Epithelial cell of proximal tubule (primary cell): Measurements from ENCODE around the gene SRP72. TPM values are rescaled to one million over a fixed set of nuclear protein-coding genes. Genes with fewer than 3 reads are reported as not detected.

Experiments used
- DNase-seq: peaks from one replicate; pipeline ENCODE4 v3.0.0-alpha.2; 2011; ENCODE audit warnings: low read depth
- H3K4me3 ChIP-seq: 2 replicates; pipeline ENCODE4 v1.5.1; 2011; ENCODE audit warnings: low read depth, mild to moderate bottlenecking, low read length
- total RNA-seq: library from RNA; depleted of rRNA; stranded (reverse); fragments of >200 nt; gene quantifications from 2 replicates; pipeline ENCODE4 v1.2.3, GENCODE V29; 2015
- TF ChIP-seq, protein P1 (sequence below): conservative IDR thresholded peaks from 2 replicates; pipeline ENCODE4 v1.5.1; 2012; ENCODE audit warnings: low read depth, mild to moderate bottlenecking, low read length

SRP72 gene, protein sequence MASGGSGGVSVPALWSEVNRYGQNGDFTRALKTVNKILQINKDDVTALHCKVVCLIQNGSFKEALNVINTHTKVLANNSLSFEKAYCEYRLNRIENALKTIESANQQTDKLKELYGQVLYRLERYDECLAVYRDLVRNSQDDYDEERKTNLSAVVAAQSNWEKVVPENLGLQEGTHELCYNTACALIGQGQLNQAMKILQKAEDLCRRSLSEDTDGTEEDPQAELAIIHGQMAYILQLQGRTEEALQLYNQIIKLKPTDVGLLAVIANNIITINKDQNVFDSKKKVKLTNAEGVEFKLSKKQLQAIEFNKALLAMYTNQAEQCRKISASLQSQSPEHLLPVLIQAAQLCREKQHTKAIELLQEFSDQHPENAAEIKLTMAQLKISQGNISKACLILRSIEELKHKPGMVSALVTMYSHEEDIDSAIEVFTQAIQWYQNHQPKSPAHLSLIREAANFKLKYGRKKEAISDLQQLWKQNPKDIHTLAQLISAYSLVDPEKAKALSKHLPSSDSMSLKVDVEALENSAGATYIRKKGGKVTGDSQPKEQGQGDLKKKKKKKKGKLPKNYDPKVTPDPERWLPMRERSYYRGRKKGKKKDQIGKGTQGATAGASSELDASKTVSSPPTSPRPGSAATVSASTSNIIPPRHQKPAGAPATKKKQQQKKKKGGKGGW
- 66.5 and 92.2 TPM in 2 replicates for total RNA-seq

DNA sequence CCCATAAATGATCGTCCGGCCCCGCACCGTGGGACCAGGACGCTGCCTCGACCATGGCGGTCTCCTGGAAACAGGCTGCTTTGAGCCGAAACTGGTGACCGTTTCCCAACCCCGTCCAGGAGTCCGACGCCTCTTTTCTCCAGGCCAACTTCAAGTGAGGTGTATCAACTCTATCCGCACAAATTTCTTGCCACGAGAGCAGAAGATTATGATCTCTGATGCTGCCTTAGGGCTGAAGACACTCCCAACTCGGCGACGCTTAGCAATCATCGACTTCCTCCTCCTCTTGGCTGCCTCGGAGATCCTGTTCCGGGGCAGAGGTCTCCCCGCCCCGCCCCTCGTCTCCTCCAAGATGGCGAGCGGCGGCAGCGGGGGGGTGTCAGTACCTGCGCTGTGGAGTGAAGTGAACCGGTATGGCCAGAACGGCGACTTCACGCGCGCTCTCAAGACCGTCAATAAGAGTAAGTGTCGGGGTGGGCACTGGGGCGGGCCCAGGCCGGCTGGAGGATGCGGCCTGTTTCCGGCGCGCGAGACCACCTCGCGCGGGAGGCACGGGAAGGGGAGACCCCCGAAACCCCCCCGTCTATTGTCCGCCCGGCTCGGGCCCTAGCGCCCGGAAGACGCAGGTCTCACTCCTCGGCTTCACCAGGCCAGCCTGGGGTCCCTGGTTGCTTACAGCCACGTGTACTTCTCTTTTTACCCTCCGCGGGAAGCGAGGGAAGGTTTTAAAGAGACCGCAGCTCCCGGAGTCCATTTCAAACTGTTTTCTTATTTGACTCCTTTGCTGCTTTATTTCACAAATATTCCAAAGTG lies at the start of gene SRP72:
Gene SRP72 (plus strand): TSS at position 334 of the 813 bp plus-strand sequence. CDS start 19 bp downstream, at position 353.
- peak within 1 kb of the TSS; percentile 97 for H3K4me3 ChIP-seq
- TF ChIP-seq, protein P1, sequence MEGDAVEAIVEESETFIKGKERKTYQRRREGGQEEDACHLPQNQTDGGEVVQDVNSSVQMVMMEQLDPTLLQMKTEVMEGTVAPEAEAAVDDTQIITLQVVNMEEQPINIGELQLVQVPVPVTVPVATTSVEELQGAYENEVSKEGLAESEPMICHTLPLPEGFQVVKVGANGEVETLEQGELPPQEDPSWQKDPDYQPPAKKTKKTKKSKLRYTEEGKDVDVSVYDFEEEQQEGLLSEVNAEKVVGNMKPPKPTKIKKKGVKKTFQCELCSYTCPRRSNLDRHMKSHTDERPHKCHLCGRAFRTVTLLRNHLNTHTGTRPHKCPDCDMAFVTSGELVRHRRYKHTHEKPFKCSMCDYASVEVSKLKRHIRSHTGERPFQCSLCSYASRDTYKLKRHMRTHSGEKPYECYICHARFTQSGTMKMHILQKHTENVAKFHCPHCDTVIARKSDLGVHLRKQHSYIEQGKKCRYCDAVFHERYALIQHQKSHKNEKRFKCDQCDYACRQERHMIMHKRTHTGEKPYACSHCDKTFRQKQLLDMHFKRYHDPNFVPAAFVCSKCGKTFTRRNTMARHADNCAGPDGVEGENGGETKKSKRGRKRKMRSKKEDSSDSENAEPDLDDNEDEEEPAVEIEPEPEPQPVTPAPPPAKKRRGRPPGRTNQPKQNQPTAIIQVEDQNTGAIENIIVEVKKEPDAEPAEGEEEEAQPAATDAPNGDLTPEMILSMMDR = no peak
- DNase-seq = no peak

DNA sequence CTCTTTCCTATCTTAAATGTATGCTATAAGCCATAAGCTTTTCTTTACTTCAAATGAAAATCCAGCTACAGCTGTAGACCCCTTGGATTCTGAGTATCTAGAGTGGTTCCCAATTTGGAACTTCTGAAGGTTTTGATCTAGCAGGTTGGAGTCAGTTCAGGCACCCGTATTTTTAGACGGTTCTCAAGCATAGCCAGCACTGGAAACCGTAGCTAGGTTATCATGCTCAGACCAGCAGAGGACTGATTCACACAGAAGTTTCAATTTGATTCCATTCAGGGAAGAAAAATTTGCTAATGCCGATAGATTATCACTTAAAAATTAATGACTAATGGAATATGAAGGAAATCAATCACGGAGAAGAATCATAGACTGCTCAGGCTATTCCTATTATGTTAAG lies 43.2 kb upstream of the SRP72 start:
- DNase-seq = no peak
- TF ChIP-seq, protein P1 = no peak
- no peak overlapping the region for H3K4me3 ChIP-seq

DNA sequence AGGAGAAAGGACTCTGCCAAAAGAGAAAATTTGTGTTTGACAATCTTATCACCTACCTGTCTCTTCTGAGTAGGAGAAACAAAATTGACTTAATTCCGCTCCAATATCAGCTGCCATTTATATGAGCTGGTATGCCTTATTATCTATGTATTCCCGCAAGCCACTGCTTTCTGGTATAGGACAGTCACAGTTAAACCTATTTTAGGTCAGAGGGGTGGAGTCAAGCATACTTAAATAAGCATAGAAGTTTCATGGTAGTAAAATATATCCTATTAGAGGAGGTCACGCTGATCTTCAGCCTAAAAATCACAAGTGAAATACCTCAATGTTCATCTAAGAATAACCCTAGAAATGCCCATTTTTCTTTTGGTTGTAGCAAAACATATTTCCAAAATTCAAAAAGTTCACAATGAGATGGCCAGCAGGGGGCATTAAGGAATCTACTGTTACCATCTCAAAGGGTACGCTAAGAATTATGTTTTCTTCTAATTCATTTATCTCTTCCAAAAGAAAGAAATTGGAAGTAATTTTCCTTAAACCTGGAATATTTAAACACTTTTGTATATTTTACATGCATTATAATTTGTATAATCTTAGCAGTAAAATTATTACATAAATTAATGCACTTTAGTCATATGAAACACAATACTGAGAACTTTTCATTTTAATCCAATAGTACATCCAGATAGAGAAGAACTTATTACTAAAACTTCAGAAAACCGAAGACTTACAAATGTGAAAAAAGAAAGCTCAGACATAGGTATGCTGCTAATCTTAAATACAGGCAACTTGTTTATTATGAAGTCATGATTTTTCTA lies 42.5 kb upstream of the SRP72 start:
- H3K4me3 ChIP-seq = no peak overlapping the region
- TF ChIP-seq, protein P1 = peak; percentile 73
- DNase-seq = no peak

DNA sequence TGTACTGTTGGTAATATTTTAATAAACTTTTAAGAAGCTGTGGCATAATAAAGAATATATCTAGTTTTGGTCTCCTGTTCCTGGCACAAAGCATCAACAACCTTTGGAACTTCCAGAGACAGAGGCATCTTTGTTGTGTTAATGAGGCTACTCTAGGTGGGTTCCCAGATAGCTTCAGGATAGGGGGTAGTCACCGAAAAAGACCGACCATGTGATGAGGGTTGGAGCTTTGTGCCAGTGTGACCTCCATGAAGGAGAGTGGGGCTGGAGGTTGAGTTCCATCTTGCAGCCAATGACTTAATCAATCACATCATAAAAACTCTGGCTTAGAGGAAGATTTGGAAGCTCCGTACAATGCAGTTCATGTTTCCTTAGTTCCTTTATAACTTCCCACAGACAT lies 41.9 kb upstream of the SRP72 start:
- TF ChIP-seq, protein P1 = no peak
- DNase-seq = no peak
- H3K4me3 ChIP-seq = no peak overlapping the region

DNA sequence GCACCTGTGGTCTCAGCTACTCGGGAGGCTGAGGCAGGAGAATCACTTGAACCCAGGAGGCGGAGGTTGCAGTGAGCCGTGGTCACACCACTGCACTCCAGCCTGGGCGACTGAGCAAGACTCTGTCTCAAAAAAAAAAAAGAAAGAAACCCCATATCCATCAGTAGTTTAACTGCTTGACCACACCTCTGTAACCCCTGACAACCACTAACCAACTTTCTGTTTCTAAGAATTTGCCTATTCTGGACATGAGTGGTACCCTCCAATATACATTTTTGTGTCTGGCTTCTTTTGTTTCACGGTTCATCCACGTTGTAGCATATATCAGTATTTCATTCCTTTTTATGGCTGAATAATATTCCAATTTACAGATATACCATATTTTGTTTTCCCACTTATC lies 41.1 kb upstream of the SRP72 start:
- H3K4me3 ChIP-seq = no peak overlapping the region
- DNase-seq = no peak
- TF ChIP-seq, protein P1 = no peak

DNA sequence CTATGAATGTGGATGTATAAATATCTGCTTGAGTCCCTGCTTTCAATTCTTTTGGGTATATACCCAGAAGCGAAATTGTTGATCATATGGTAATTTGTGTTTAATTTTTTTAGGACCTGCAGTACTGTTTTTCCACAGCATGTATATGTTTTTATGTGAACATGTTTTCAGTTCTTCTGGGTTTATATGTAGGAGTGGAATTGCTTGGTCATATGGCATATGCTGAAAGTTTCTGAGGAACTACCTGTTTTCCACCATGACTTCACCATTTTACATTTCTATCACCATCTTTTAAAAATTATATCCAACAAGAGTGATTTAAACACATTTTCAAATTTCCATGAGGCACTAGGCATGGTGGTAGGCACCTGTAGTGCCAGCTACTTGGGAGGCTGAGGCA lies 40.2 kb upstream of the SRP72 start:
- no peak for DNase-seq
- TF ChIP-seq, protein P1 = no peak
- H3K4me3 ChIP-seq = no peak overlapping the region
